B cell (primary cell): ENCODE results near the gene ADGRB2.

Experiments
- EZH2 ChIP-seq: IDR thresholded peaks from 2 replicates; pipeline ENCODE4 v1.6.1; 2012; ENCODE audit warnings: borderline replicate concordance, low read depth, mild to moderate bottlenecking, moderate library complexity, low read length; ENCODE audit not compliant: insufficient read depth, poor library complexity, severe bottlenecking
- TF ChIP-seq, protein P1 (sequence below): fragments of 200-600 bp; IDR thresholded peaks from one replicate; pipeline ENCODE4 v1.8.0; 2022; ENCODE audit warnings: antibody characterized with exemption, mild to moderate bottlenecking

DNA sequence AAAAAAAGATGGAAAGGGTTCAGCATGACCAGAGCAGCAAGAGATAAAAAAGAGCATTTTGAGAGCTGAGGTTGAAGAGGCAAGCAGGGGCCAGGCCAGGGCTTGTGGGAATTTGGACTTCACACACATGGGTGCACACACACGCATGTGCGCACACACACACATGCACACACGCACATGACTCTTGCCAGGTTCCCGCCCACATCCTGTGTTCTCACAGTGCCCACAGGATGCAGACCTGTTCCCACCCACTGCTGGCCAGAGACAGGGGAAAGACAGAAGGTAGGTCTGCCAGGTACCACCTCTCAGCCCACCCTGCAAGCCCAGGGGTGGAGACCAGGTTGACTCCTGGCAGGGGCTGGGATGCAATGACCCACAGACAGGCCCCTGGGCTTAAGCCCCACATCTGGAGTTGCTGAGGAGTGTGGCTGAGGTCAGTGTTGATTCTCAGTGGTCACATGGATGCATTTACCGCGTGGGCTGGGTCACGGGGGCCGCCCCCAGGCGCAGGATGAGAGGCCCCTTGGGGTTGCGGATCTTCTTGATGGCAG lies 64.7 kb downstream of the ADGRB2 start:
- TF ChIP-seq, protein P1, sequence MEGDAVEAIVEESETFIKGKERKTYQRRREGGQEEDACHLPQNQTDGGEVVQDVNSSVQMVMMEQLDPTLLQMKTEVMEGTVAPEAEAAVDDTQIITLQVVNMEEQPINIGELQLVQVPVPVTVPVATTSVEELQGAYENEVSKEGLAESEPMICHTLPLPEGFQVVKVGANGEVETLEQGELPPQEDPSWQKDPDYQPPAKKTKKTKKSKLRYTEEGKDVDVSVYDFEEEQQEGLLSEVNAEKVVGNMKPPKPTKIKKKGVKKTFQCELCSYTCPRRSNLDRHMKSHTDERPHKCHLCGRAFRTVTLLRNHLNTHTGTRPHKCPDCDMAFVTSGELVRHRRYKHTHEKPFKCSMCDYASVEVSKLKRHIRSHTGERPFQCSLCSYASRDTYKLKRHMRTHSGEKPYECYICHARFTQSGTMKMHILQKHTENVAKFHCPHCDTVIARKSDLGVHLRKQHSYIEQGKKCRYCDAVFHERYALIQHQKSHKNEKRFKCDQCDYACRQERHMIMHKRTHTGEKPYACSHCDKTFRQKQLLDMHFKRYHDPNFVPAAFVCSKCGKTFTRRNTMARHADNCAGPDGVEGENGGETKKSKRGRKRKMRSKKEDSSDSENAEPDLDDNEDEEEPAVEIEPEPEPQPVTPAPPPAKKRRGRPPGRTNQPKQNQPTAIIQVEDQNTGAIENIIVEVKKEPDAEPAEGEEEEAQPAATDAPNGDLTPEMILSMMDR = no peak
- TF ChIP-seq EZH2 = no peak
